SU-DHL-6 (cell line): ENCODE data around the gene GRID1.

ENCODE experiments used
- EZH2phosphoT487 ChIP-seq: fragments of 200-600 bp; sonication (generic), shearing (Covaris generic); conservative IDR thresholded peaks from 2 replicates; pipeline ENCODE4 v1.6.1; 2018; ENCODE audit warnings: mild to moderate bottlenecking, antibody characterized with exemption, low read length, moderate library complexity, mixed read lengths
- TF ChIP-seq, protein P1 (sequence below): fragments of 200-600 bp; sonication (generic); IDR thresholded peaks from one replicate; pipeline ENCODE4 v1.5.1; 2017; ENCODE audit warnings: antibody characterized with exemption, mild to moderate bottlenecking, low read length, moderate library complexity; ENCODE audit not compliant: insufficient read depth, poor library complexity, severe bottlenecking

DNA sequence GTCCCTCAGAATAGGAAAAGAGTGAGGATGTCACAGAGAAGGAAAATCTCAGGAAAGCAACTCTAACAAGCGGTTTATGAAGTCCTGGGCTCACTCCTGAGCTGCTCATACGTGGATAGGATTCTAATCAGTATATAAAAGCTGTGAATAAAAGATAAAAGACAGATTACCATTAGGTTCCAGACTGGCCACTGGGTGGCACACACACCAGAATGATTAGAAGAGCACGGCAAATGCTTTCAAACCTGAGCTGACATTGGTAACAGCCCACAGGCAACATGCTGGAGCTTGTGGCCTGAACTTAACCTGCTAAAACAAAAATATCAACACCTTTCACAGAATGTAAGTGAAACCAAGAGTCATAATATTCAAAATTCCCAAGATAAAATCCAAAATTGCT is 370.8 kb downstream of the GRID1 start:
- TF ChIP-seq, protein P1, sequence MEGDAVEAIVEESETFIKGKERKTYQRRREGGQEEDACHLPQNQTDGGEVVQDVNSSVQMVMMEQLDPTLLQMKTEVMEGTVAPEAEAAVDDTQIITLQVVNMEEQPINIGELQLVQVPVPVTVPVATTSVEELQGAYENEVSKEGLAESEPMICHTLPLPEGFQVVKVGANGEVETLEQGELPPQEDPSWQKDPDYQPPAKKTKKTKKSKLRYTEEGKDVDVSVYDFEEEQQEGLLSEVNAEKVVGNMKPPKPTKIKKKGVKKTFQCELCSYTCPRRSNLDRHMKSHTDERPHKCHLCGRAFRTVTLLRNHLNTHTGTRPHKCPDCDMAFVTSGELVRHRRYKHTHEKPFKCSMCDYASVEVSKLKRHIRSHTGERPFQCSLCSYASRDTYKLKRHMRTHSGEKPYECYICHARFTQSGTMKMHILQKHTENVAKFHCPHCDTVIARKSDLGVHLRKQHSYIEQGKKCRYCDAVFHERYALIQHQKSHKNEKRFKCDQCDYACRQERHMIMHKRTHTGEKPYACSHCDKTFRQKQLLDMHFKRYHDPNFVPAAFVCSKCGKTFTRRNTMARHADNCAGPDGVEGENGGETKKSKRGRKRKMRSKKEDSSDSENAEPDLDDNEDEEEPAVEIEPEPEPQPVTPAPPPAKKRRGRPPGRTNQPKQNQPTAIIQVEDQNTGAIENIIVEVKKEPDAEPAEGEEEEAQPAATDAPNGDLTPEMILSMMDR: peak; percentile 52
- TF ChIP-seq EZH2phosphoT487: no peak
